NCI-H345 treated with DMSO at 0.1 percent for 48 hours (cell line): ENCODE results near the gene ADAM10.
"Not testable (repeated sequence)": the region's sequence is repeated elsewhere in the genome, so short reads cannot be mapped to it uniquely, and the experiment has no call there.

Experiments
- DNase-seq: peaks from one replicate; lab custom pipeline; 2025; ENCODE audit not compliant: unreplicated experiment; lab: John Stamatoyannopoulos, UW

The ADAM10 gene, protein sequence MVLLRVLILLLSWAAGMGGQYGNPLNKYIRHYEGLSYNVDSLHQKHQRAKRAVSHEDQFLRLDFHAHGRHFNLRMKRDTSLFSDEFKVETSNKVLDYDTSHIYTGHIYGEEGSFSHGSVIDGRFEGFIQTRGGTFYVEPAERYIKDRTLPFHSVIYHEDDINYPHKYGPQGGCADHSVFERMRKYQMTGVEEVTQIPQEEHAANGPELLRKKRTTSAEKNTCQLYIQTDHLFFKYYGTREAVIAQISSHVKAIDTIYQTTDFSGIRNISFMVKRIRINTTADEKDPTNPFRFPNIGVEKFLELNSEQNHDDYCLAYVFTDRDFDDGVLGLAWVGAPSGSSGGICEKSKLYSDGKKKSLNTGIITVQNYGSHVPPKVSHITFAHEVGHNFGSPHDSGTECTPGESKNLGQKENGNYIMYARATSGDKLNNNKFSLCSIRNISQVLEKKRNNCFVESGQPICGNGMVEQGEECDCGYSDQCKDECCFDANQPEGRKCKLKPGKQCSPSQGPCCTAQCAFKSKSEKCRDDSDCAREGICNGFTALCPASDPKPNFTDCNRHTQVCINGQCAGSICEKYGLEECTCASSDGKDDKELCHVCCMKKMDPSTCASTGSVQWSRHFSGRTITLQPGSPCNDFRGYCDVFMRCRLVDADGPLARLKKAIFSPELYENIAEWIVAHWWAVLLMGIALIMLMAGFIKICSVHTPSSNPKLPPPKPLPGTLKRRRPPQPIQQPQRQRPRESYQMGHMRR

DNA sequence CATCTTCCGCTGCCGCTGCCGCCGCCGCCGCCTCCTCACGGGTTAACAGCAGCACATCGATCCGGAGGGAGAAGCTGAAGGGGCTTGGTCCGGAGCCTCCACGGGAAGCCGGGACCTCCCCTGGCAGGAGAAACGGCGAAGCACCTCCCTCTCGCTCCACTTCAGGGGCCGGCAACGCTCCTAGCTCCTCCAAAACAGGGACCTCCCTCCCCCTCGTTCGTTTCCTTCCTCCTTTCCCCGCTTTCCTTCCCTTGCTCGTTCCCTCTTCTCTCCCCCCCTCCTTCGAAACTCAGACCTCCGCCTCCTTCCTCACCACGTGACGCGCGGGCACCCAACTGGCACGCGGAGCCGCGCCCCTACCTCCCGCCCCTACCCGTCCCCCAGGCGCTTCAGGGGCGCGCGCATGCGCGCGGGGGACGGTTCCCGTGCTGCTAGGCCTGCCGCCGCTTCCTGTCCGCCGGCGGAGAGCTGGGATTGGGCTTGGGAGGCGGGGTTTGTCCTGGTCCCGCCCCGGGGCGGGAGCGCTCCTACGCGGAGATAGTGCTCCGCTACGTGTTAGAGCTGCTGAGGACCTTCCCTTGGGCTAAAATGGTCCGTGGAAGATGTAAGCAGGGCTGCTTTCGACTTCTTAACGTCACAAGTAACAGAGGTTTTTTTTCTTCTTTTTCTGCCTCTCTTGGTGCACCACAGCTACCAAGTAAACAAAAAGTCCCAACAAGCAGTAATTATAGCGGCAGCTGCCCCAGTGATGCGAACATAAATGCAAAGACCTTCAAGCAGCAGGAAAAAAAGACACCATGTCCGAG lies at the start of gene ADAM10:
ADAM10 (minus strand) TSS at position 176 of the 806 bp plus-strand sequence; CDS start at position 3, 173 bp downstream.
- peak; percentile 83 for DNase-seq

DNA sequence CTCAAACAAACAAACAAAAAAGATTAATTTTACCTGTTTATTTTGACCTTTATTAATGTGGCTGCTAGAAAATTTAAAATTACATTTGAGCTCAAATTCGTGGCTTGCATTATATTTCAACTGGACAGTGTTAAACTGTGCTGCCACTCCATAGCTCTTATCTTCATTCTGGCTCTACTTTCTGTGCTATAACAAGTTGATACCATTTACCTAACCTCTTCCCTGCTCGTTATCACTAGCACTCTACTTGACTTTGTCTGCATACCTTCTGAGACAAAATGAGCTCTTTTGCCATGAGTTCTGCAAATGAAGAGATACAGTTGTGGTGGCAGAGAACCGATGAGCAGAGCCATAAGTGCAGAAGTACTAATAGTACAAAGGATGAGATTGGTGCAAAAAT lies 48.0 kb upstream of the ADAM10 start:
- DNase-seq, result no peak

GRCh38 chr15:58795825-58796224 lies 46.3 kb upstream of the ADAM10 start:
- DNase-seq, result no peak

DNA sequence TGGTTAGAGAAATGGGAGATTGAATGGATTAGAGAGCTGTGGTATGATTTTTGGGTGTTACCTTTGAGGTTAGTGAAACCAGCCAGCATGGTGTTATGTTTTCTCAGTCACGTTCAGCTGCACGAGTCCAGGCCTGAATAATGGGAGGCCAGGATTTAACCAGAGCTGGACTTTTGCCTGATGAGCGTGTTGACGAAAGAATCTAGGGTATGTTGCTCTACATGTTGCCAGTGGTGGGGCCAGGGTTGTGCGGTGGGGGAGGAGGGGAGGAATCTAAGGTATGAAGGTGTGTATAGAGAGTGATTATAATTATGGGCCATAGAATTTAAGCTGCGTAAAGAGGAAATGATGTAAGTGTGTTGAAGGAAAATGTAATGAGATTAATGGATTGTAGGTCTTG lies 44.4 kb upstream of the ADAM10 start:
- no peak for DNase-seq

- DNase-seq, result no peak
Measured at GRCh38 chr15:58788056-58788710, 38.7 kb upstream of the ADAM10 start.

DNA sequence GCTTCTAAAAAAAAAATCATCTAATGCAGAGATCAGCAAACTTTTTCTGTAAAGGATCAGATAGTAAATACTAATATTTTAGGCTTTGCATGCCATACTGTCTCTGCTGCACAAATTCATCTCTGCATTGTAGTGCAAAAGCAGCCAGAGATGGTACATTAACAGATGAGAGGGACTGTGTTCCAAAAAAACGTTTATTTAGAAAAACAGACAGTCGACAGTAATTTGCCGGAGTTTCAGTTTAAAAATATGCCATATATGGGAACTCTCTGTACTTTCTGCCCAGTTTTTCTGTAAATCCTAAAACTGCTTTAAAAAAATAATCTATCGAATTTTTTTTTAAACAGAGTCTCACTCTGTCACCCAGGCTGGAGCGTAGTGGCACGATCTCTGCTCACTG lies 35.8 kb upstream of the ADAM10 start:
- no peak for DNase-seq

DNA sequence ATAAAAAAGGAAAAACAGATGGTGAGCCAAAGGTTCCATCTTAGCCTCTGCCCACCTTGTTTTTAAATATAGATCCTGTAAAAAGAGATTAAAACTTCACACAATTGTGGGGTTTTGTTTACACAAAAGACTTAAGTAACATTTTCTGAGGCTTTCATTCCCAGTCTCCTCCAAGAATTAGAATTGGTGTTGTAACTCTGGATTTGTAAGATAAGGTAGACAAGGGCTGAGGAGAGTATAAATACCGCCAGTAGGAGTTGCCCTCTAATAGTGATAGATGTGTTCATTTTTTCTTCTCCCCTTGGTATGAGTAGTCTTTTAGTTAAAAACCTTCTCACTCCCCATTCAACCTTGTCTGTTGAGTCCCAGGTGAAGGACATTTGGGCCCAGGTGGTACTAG lies 30.0 kb upstream of the ADAM10 start:
- no peak for DNase-seq

- DNase-seq, result no peak
Measured at GRCh38 chr15:58777107-58777506, 27.6 kb upstream of the ADAM10 start.

DNA sequence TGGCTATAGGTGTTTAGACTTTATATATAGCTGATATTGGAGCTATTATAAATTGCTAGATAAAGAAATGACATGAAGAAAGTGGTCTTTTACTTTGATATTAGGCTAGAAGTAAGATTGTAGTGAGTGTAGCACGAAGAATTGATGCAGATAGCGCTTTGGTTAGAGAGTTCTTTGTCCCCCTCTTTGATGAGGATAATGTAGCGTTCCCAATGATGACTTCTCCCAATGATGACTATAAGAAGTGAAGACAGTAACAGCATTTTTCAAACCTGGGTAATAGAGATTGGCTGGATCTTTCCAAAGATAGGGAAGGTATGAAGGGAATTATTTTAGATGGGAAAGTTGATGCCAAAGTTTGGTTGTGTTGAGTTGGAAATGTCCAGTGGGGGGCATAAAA lies 25.9 kb upstream of the ADAM10 start:
- no peak for DNase-seq

- no peak for DNase-seq
Measured at GRCh38 chr15:58773024-58773423, 23.5 kb upstream of the ADAM10 start.

DNA sequence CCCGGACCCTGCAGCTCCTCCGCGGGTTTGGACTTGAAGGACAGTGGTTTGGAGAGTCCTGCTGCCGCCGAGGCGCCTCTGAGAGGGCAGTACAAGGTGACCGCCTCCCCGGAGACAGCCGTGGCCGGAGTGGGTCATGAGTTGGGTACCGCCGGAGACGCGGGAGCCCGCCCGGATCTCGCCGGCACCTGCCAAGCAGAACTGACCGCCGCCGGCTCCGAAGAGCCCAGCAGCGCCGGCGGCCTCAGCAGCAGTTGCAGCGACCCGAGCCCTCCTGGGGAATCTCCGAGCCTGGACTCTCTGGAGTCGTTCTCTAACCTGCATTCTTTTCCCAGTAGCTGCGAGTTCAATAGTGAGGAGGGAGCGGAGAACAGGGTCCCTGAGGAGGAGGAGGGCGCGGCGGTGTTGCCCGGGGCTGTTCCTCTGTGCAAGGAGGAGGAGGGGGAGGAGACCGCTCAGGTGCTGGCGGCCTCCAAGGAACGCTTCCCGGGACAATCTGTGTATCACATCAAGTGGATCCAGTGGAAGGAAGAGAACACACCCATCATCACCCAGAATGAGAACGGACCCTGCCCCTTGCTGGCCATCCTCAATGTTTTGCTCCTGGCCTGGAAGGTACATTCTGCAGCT lies 22.2 kb upstream of the ADAM10 start:
- DNase-seq, result peak; percentile 10

GRCh38 chr15:58770857-58771620 lies 21.5 kb upstream of the ADAM10 start, which contains the start of gene MINDY2:
Gene MINDY2 (plus strand): TSS chr15:58771302. CDS start chr15:58771396, 94 bp downstream.
- peak; percentile 86 for DNase-seq

DNA sequence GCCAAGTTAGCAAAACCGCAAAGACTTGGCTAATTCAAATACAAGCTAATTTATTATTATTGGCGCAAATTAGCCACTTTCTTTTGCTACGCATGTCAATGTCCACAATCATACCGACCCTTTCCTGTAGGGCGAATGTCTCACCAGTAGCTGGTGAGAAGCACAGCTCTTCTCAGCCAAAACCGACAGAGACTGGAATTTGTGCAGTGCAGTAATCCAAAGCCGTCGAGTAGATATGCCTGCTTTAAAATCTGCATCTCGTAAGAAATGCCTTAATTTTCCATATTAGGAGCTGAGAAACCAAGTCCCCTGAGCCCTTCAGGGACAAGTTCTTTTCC lies 21.0 kb upstream of the ADAM10 start:
- DNase-seq, result no peak

DNA sequence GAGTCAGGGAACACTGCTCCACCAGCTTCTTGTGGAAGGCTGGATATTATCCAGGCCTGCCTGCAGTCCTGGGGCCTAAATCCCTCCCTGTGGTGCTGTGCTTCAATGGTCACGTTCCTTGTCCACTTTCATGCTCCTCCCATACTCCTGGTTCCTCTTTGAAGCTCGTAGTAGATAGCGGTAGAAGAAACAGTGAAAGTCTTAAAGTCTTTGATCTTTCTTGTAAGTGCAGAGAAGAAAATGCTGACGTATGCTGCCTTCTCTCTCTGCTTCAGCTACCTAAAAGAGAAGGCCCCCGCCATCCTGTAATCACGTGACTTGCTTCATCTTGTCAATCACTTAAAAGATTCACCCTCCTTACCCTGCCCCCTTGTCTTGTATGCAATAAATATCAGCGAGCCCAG lies 19.1 kb upstream of the ADAM10 start:
- DNase-seq, result not testable (repeated sequence)

GRCh38 chr15:58766290-58766689 lies 16.8 kb upstream of the ADAM10 start:
- DNase-seq, result no peak

DNA sequence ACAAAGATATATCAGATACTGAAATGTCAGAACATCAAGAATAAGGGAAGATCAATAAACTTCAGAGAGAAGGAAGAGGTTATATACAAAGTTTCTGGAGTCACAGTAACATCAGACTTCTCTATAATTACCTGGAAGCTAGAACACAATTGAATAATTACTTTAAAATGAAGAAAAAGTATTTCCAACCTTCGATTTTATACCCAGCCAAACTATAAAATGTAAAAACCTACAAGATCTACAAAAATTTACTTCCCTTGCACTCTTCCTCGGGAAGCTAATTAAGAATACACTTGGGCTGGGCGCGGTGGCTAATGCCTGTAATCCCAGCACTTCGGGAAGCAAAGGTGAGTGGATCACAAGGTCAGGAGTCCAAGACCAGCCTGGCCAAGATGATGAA lies 15.0 kb upstream of the ADAM10 start:
- no peak for DNase-seq

DNA sequence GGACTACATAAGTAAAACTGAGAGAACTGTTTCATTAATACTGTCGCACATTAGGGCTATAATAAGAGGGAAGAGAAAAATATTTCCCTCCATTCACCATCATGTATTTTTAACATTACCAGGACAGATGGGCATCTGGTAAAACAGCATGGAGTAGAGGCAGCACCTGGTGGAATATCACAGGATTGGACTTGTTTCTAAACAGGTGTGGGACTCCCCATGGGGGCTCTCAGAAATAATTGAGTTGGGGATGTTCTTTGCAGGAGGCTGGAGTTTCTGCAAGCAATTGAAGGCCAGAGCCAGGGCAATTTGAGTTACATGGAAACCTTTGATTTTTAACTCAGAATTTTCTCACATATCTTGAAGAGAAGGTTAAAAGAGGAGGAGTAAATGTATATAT lies 13.2 kb upstream of the ADAM10 start:
- DNase-seq, result peak; percentile 30

GRCh38 chr15:58762285-58762684 lies 12.8 kb upstream of the ADAM10 start:
- no peak for DNase-seq

DNA sequence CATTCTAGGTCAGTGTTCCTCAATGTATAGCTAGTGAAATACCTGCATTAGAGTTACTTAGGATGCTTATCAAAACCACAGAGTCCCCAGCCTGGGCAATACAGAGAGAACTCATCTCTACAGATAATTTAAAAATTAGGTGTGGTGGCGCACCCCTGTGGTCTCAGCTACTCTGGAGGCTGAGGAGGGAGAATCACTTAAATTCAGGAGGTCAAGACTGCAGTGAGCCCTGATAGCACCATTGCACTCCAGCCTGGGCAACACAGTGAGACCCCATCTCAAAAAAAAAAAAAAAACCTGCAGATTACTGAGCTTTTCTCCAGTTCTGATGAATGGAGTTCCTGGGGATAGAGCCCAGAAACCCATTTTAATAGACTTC lies 11.5 kb upstream of the ADAM10 start:
- DNase-seq, result no peak
